M059J (cell line): Measurements from ENCODE around the gene HLCS. TPM values are rescaled to one million over a fixed set of nuclear protein-coding genes. Genes with fewer than 3 reads are reported as not detected.
A peak's percentile ranks its signal among the peaks of the same experiment; 100 is the strongest.

Experiments used
- DNase-seq: peaks from one replicate; pipeline ENCODE4 v3.0.0-alpha.2; 2012; ENCODE audit warnings: low read depth
- total RNA-seq: library from RNA; depleted of rRNA; stranded (reverse); fragments of >200 nt; shearing (Covaris generic); gene quantifications from 2 replicates; pipeline ENCODE4 v1.2.3, GENCODE V29; 2014

The HLCS gene
- total RNA-seq, 1 experiment from 2014 or later = 22.9 TPM

GRCh38 chr21:36780861-36781260 lies 185.6 kb downstream of the HLCS start:
- DNase-seq = no peak

- no peak for DNase-seq
Measured at GRCh38 chr21:36776981-36777617, 189.4 kb downstream of the HLCS start.

GRCh38 chr21:36773995-36774394 lies 192.5 kb downstream of the HLCS start:
- DNase-seq = no peak

GRCh38 chr21:36773117-36773516 lies 193.4 kb downstream of the HLCS start:
- DNase-seq = peak; percentile 93

- DNase-seq = peak; percentile 67
Measured at GRCh38 chr21:36769051-36769839, 197.2 kb downstream of the HLCS start.

GRCh38 chr21:36768496-36768895 lies 198.0 kb downstream of the HLCS start:
- DNase-seq = no peak

- DNase-seq = no peak
Measured at GRCh38 chr21:36767096-36767495, 199.4 kb downstream of the HLCS start.

GRCh38 chr21:36766511-36766910 lies 200.0 kb downstream of the HLCS start:
- no peak for DNase-seq

GRCh38 chr21:36765229-36765628 lies 201.2 kb downstream of the HLCS start:
- DNase-seq = no peak

- DNase-seq = no peak
Measured at GRCh38 chr21:36763305-36763704, 203.2 kb downstream of the HLCS start.

- DNase-seq = no peak
Measured at GRCh38 chr21:36762642-36763041, 203.8 kb downstream of the HLCS start.

- DNase-seq = no peak
Measured at GRCh38 chr21:36761685-36762084, 204.8 kb downstream of the HLCS start.

- no peak for DNase-seq
Measured at GRCh38 chr21:36759348-36760083, 207.0 kb downstream of the HLCS start.

GRCh38 chr21:36757196-36757595 lies 209.3 kb downstream of the HLCS start:
- DNase-seq = no peak

GRCh38 chr21:36756527-36756926 lies 209.9 kb downstream of the HLCS start:
- DNase-seq = peak; percentile 55

GRCh38 chr21:36754241-36754898 lies 212.1 kb downstream of the HLCS start:
- DNase-seq = no peak

- peak; percentile 84 for DNase-seq
Measured at GRCh38 chr21:36753556-36753955, 212.9 kb downstream of the HLCS start.

GRCh38 chr21:36751383-36751782 lies 215.1 kb downstream of the HLCS start:
- no peak for DNase-seq

- DNase-seq = no peak
Measured at GRCh38 chr21:36750576-36750959, 215.9 kb downstream of the HLCS start.

GRCh38 chr21:36749935-36750575 lies 216.4 kb downstream of the HLCS start:
- DNase-seq = peak; percentile 33

GRCh38 chr21:36747815-36748383 lies 218.6 kb downstream of the HLCS start:
- peak; percentile 40 for DNase-seq
